K562 (cell line): Measurements from ENCODE around the gene COCH. TPM values are rescaled to one million over a fixed set of nuclear protein-coding genes. Genes with fewer than 3 reads are reported as not detected.

Experiments used
- ATAC-seq: fragments of 200-7000 bp; cut with Tn5 transposase; 3 replicates; pipeline ENCODE4 v1.9.1; 2020; ENCODE audit warnings: moderate library complexity
- BruUV-seq: library from RNA; stranded (reverse); fragments of 400-500 nt; replicated peaks from 2 replicates; lab custom pipeline; 2021; lab: Mats Ljungman, UMichigan
- CTCF ChIA-PET: fragments of 300-600 bp; formaldehyde crosslinking; extraction: SDS; loops from one replicate; lab custom pipeline; 2021; ENCODE audit warnings: low intra/inter-chr PET ratio; lab: Yijun Ruan, JAX
- POLR2A ChIA-PET: fragments of 300-600, 350-650 bp; sonication (Branson Sonifier 250); formaldehyde crosslinking; extraction: SDS; loops from one replicate; lab custom pipeline; 2021; ENCODE audit warnings: antibody characterized with exemption, inconsistent platforms; lab: Yijun Ruan, JAX
- DNase-seq, 4 experiments: peaks; one replicate each; pipeline versions ENCODE4 v3.0.0 to v3.0.0-alpha.2; 2011 to 2018; ENCODE audit warnings: low spot score in 3 of 4, mixed read lengths in 3 of 4; ENCODE audit errors: extremely low read depth in 1 of 4
- FAIRE-seq: peaks from 2 replicates; lab custom pipeline; 2011; peaks lifted over from hg19 to GRCh38; lab: Jason Lieb, UNC
- H2AFZ ChIP-seq: 2 replicates; pipeline ENCODE4 v1.6.0; 2011; ENCODE audit warnings: low read depth, low read length, control low read depth, inconsistent platforms
- H3K27ac ChIP-seq: fragments of 200-600 bp; 3 replicates; pipeline ENCODE4 v1.8.0; 2011; ENCODE audit warnings: low read depth, mild to moderate bottlenecking, control low read depth, inconsistent platforms, low read length, moderate library complexity, mixed read lengths; ENCODE audit errors: extremely low read depth
- H3K27me3 ChIP-seq, 2 experiments: fragments of 300-600 bp in 1 of 2; 2 replicates in 1 of 2; 3 replicates in 1 of 2; pipeline versions ENCODE4 v1.6.0 to v1.8.0; 2011; ENCODE audit warnings: inconsistent platforms in 2 of 2, low read length in 2 of 2, mild to moderate bottlenecking in 1 of 2, mixed read lengths in 1 of 2, moderate library complexity in 1 of 2; ENCODE audit not compliant: control insufficient read depth in 2 of 2, insufficient read depth in 2 of 2
- H3K36me3 ChIP-seq: fragments of 300-600 bp; 3 replicates; pipeline ENCODE4 v1.8.0; 2011; ENCODE audit warnings: mild to moderate bottlenecking, low read length, inconsistent platforms; ENCODE audit not compliant: control insufficient read depth, insufficient read depth
- H3K4me1 ChIP-seq, 2 experiments: fragments of 200-600 bp in 1 of 2; replicated peaks in 1 of 2; 2 replicates in 1 of 2; 3 replicates in 1 of 2; pipeline versions ENCODE4 v1.5.1 to v1.8.0; 2011; ENCODE audit warnings: inconsistent platforms in 2 of 2, low read length in 2 of 2, mild to moderate bottlenecking in 1 of 2, mixed read lengths in 1 of 2, moderate library complexity in 1 of 2; ENCODE audit not compliant: control insufficient read depth in 2 of 2, insufficient read depth in 2 of 2
- H3K4me2 ChIP-seq: 2 replicates; pipeline ENCODE4 v1.6.1; 2011; ENCODE audit warnings: low read length, control low read depth, inconsistent platforms, mixed read lengths; ENCODE audit not compliant: insufficient read depth
- H3K4me3 ChIP-seq: fragments of 200-600 bp; sonication (generic), shearing (Covaris generic); 2 replicates; pipeline ENCODE4 v1.5.1; 2016; ENCODE audit warnings: control low read depth, inconsistent platforms
- H3K79me2 ChIP-seq: fragments of 200-600 bp; 3 replicates; pipeline ENCODE4 v1.8.0; 2011; ENCODE audit warnings: low read length, inconsistent platforms; ENCODE audit not compliant: control insufficient read depth, insufficient read depth
- H3K9ac ChIP-seq, 2 experiments: 2 replicates each; pipeline versions ENCODE4 v1.6.0 to v1.6.1; 2011; ENCODE audit warnings: low read depth in 2 of 2, low read length in 2 of 2, control low read depth in 1 of 2, inconsistent platforms in 1 of 2, mild to moderate bottlenecking in 1 of 2, mixed read lengths in 1 of 2; ENCODE audit not compliant: insufficient read depth in 1 of 2
- H3K9me1 ChIP-seq: one replicate; pipeline ENCODE4 v1.6.0; 2011; ENCODE audit warnings: inconsistent platforms, mild to moderate bottlenecking, low read length, moderate library complexity; ENCODE audit not compliant: control insufficient read depth, insufficient read depth
- H3K9me3 ChIP-seq: replicated peaks from 2 replicates; pipeline ENCODE4 v1.5.1; 2011; ENCODE audit warnings: low read depth, low read length, inconsistent platforms; ENCODE audit not compliant: control insufficient read depth, insufficient read depth
- H4K20me1 ChIP-seq: replicated peaks from 2 replicates; pipeline ENCODE4 v1.6.1; 2011; ENCODE audit warnings: low read length, inconsistent platforms, mixed read lengths; ENCODE audit not compliant: control insufficient read depth, insufficient read depth
- BMI1 ChIP-seq: fragments of 150-350 bp; IDR thresholded peaks from 2 replicates; pipeline ENCODE4 v1.6.1; 2014; ENCODE audit warnings: low read length
- CEBPG ChIP-seq, 3 experiments: fragments of 200-800 bp in 1 of 3; sonication (Bioruptor generic) in 1 of 3; sonication (generic) in 1 of 3; formaldehyde crosslinking in 1 of 3; IDR thresholded peaks in 2 of 3; conservative IDR thresholded peaks in 1 of 3; 2 replicates each; pipeline versions ENCODE4 v1.6.1 to v1.8.0; 2016 to 2022; ENCODE audit warnings: missing compliant biosample characterization in 2 of 3, missing genetic modification characterization in 2 of 3, mild to moderate bottlenecking in 1 of 3, missing genetic modification reagents in 1 of 3
- CHCHD3 ChIP-seq: fragments of 250-450 bp; sonication (Bioruptor Pico); IDR thresholded peaks from 2 replicates; pipeline ENCODE4 v2.1.2; 2022; ENCODE audit warnings: mild to moderate bottlenecking
- MYBL2 ChIP-seq, 2 experiments: fragments of 450-650 bp in 1 of 2; sonication (generic) in 1 of 2; formaldehyde crosslinking in 1 of 2; IDR thresholded peaks; 2 replicates each; pipeline versions ENCODE4 v1.6.1 to v1.8.1; 2017 to 2022; ENCODE audit warnings: borderline replicate concordance in 1 of 2, inconsistent platforms in 1 of 2, low read depth in 1 of 2, mild to moderate bottlenecking in 1 of 2, missing genetic modification reagents in 1 of 2, moderate library complexity in 1 of 2
- SRF ChIP-seq, 2 experiments: fragments of 250-450, 450-650 bp in 1 of 2; sonication (Bioruptor Pico) in 1 of 2; sonication (generic) in 1 of 2; formaldehyde crosslinking; IDR thresholded peaks; 2 replicates each; pipeline versions ENCODE4 v1.5.0 to v1.5.1; 2020 to 2022; ENCODE audit warnings: mild to moderate bottlenecking in 1 of 2, missing genetic modification reagents in 1 of 2
- WGBS: fragments of 100-300 bp; shearing (Covaris generic); methylation state at CpG from one replicate; pipeline ENCODE4 v1.1.6; 2016; ENCODE audit warnings: low coverage, mixed read lengths; ENCODE audit not compliant: insufficient coverage; ENCODE audit errors: missing lambda C conversion rate; 5-methylcytosine and 5-hydroxymethylcytosine counted together
- in situ Hi-C: fragments of 300-500 bp; cut with MboI; formaldehyde crosslinking; loops from 4 replicates; pipeline ENCODE4 v1.15.0; 2018; ENCODE audit warnings: inconsistent platforms, mixed read lengths
- intact Hi-C: fragments of 100-400 bp; cut with micrococcal nuclease; formaldehyde crosslinking; loops from 2 replicates; pipeline ENCODE4 v1.14.2; 2022
- polyA plus RNA-seq, 8 experiments: library from polyadenylated mRNA; depleted of rRNA in 4 of 8; stranded (reverse) in 5 of 8; unstranded in 3 of 8; fragments of >200 nt; fragmentation: Nextera tagmentation in 2 of 8; fragmentation: Illumina TruSeq in 1 of 8; extraction: Ambion mirVana in 2 of 8; extraction: Trizol in 1 of 8; gene quantifications; 2 replicates each; pipeline versions ENCODE4 v1.2.1 to v1.2.3, GENCODE V29; 2011 to 2014; ENCODE audit warnings: inconsistent platforms in 1 of 8, missing spikeins in 1 of 8
- total RNA-seq, 7 experiments: library from RNA; depleted of rRNA in 6 of 7; stranded (reverse); fragments of >200 nt in 6 of 7; fragmentation: Illumina TruSeq in 2 of 7; extraction: Trizol in 2 of 7; gene quantifications; 2 replicates each; pipeline versions ENCODE4 v1.2.1 to v1.2.3, GENCODE V29; 2011 to 2021; ENCODE audit warnings: low replicate concordance in 1 of 7
- TF ChIP-seq, protein P1 (sequence below): fragments of 450-650 bp; formaldehyde crosslinking; IDR thresholded peaks from 2 replicates; pipeline ENCODE4 v1.4.0; 2022; ENCODE audit warnings: mild to moderate bottlenecking, moderate library complexity
- TF ChIP-seq, protein P2 (sequence below), 2 experiments: fragments of 450-650 bp in 1 of 2; sonication (generic) in 1 of 2; formaldehyde crosslinking in 1 of 2; IDR thresholded peaks in 1 of 2; conservative IDR thresholded peaks in 1 of 2; 2 replicates each; pipeline versions ENCODE4 v1.6.1 to v1.8.1; 2016 to 2023; ENCODE audit warnings: mild to moderate bottlenecking in 2 of 2, moderate library complexity in 2 of 2, inconsistent platforms in 1 of 2, missing genetic modification reagents in 1 of 2

The COCH gene
- total and polyA plus RNA-seq, 9 of the 15 experiments (the other 6 are each of a cell fraction or from before 2014, with no cell fraction given), result 27.0 to 141 (median 69.3) TPM

DNA sequence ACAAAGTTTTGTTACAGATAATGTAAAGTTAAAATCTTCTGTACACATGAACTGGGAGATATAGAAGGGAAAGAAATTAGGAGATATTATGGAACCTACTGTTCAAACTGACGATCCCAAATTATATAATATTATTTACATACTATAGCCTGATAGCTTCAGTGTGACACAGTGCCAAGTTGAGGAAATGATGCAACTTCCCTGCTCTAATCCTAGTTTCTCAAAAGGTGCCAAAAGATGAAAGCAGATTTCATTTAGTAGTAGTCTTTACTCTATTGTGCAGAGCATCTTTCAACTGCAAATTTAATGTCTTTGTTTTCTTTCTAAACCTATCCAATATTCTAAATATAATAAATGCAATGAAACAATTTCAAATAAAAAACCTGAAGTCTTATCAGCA is 46.9 kb downstream of the COCH start:
- Histone ChIP-seq H4K20me1 (no peaks in the 10 kb centered on the region), H3K4me1 (no peaks in the 10 kb centered on the region), H3K4me3 (no peak overlapping the region), H2AFZ (no peak overlapping the region), H3K27me3 (no peaks in the 10 kb centered on the region), H3K36me3 (peaks cover 32% of the 10 kb centered on the region; the same call in 1 of the 3 replicates), H3K27ac (no peak overlapping the region), H3K9ac (no peak overlapping the region), H3K4me2 (no peak overlapping the region), H3K9me3 (no peaks in the 10 kb centered on the region), H3K9me1 (no peaks in the 10 kb centered on the region), H3K79me2 (peaks cover 15% of the 10 kb centered on the region; the same call in 2 of the 3 replicates)
- in situ Hi-C loops, result no loop called here
- POLR2A ChIA-PET, result no interaction called here
- DNase-seq (no peak), ATAC-seq (peak; percentile 74), FAIRE-seq (no peak)
- CTCF ChIA-PET, result interaction anchor here (0.6 kb wide), 1 partner anchor 530 kb away, joined by 5 read pairs; no protein-coding TSS in a partner anchor
- BruUV-seq, result no TSS peak
- intact Hi-C loops, result no loop called here
- WGBS, result 48% methylated on average over 1 of the region's 1 CpG
- TF ChIP-seq CHCHD3 (CRISPR knock-in tag) (no peak), CEBPG (CRISPR knock-in tag; IDR thresholded peaks at IDR 0.05) (no peak), CEBPG (tag; conservative IDR thresholded peaks at IDR 0.05 in 1 of 2, IDR thresholded peaks at IDR 0.05 in 1 of 2) (peak; percentile 74 to 80), SRF (CRISPR knock-in tag; IDR thresholded peaks at IDR 0.05) (no peak), MYBL2 (IDR thresholded peaks at IDR 0.05; ENCODE audit: low read depth) (no peak), MYBL2 (CRISPR knock-in tag; IDR thresholded peaks at IDR 0.05; ENCODE audit: borderline replicate concordance) (no peak), BMI1 (no peak)
- TF ChIP-seq, protein P1, sequence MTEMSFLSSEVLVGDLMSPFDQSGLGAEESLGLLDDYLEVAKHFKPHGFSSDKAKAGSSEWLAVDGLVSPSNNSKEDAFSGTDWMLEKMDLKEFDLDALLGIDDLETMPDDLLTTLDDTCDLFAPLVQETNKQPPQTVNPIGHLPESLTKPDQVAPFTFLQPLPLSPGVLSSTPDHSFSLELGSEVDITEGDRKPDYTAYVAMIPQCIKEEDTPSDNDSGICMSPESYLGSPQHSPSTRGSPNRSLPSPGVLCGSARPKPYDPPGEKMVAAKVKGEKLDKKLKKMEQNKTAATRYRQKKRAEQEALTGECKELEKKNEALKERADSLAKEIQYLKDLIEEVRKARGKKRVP (CRISPR knock-in tag), result 0 out of 2 replicates have a peak, but pooled peaks have one; percentile 37
- TF ChIP-seq, protein P2, sequence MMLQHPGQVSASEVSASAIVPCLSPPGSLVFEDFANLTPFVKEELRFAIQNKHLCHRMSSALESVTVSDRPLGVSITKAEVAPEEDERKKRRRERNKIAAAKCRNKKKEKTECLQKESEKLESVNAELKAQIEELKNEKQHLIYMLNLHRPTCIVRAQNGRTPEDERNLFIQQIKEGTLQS (IDR thresholded peaks at IDR 0.05), result peak; percentile 70
- TF ChIP-seq, protein P2 (CRISPR knock-in tag; conservative IDR thresholded peaks at IDR 0.05), result no peak
- TF ChIP-seq, all 486 proteins: peak for 3
